IPS-NIHi11 (cell line): ENCODE results near the gene MCEMP1.

Source experiments
- DNase-seq: peaks from one replicate; pipeline ENCODE4 v3.0.0; 2012; ENCODE audit warnings: mixed read lengths, low spot score

The MCEMP1 gene

GRCh38 chr19:7676854-7677253 is at the start of gene MCEMP1:
Gene MCEMP1, plus strand, starts transcription at chr19:7677090. Its CDS starts 31 bp downstream, at chr19:7677121.
- DNase-seq: no peak

- no peak for DNase-seq
These were observed 49.7 kb upstream of the MCEMP1 start for GRCh38 chr19:7627166-7627565.

- DNase-seq: no peak
These were observed 48.1 kb upstream of the MCEMP1 start for GRCh38 chr19:7628589-7629311.

GRCh38 chr19:7629347-7630054 is 47.4 kb upstream of the MCEMP1 start, which contains the start of the genes PET100 and XAB2:
Gene PET100, plus strand, starts transcription at chr19:7629793. Its CDS starts 41 bp downstream, at chr19:7629834.
Gene XAB2, minus strand, starts transcription at chr19:7629545. Its CDS starts 18 bp downstream, at chr19:7629527.
- DNase-seq: peak; percentile 96

- no peak for DNase-seq
These were observed 45.3 kb upstream of the MCEMP1 start for GRCh38 chr19:7631577-7631976.

GRCh38 chr19:7632340-7633203 is 44.3 kb upstream of the MCEMP1 start:
- no peak for DNase-seq

- DNase-seq: no peak
These were observed 43.2 kb upstream of the MCEMP1 start, which contains the start of gene PCP2 for GRCh38 chr19:7633698-7634097. Gene PCP2, minus strand, starts transcription at chr19:7633719. Its CDS starts 262 bp downstream, at chr19:7633457.

- no peak for DNase-seq
These were observed 41.2 kb upstream of the MCEMP1 start for GRCh38 chr19:7635670-7636069.

- DNase-seq: no peak
These were observed 40.6 kb upstream of the MCEMP1 start for GRCh38 chr19:7636317-7636690.

GRCh38 chr19:7636691-7637373 is 40.1 kb upstream of the MCEMP1 start, which contains the start of gene STXBP2:
Gene STXBP2, plus strand, starts transcription at chr19:7637110. Its CDS starts 40 bp downstream, at chr19:7637150.
- DNase-seq: peak; percentile 99

GRCh38 chr19:7637374-7638256 is 39.3 kb upstream of the MCEMP1 start:
- DNase-seq: no peak

GRCh38 chr19:7638802-7639465 is 38.0 kb upstream of the MCEMP1 start:
- DNase-seq: no peak

GRCh38 chr19:7639863-7640348 is 37.0 kb upstream of the MCEMP1 start:
- no peak for DNase-seq

GRCh38 chr19:7640803-7641202 is 36.1 kb upstream of the MCEMP1 start:
- DNase-seq: no peak

GRCh38 chr19:7641290-7642276 is 35.3 kb upstream of the MCEMP1 start:
- DNase-seq: no peak

- no peak for DNase-seq
These were observed 34.4 kb upstream of the MCEMP1 start for GRCh38 chr19:7642295-7643030.

- DNase-seq: no peak
These were observed 33.9 kb upstream of the MCEMP1 start for GRCh38 chr19:7643031-7643415.
